Activated CD4-positive, alpha-beta T cell treated with anti-CD3 and anti-CD28 coated beads, Interleukin-10, Interleukin-2, amounts not matched to agents 100 ng/mL and 50 ng/mL, durations not matched to agents 16 hours and 8 hours (primary cell): Measurements from ENCODE around the gene NDUFB7.
"Not testable (repeated sequence)": the region's sequence is repeated elsewhere in the genome, so short reads cannot be mapped to it uniquely, and the experiment has no call there.

Experiments
- DNase-seq: peaks from one replicate; pipeline ENCODE4 v3.0.0-alpha.2; 2020

Gene NDUFB7

DNA sequence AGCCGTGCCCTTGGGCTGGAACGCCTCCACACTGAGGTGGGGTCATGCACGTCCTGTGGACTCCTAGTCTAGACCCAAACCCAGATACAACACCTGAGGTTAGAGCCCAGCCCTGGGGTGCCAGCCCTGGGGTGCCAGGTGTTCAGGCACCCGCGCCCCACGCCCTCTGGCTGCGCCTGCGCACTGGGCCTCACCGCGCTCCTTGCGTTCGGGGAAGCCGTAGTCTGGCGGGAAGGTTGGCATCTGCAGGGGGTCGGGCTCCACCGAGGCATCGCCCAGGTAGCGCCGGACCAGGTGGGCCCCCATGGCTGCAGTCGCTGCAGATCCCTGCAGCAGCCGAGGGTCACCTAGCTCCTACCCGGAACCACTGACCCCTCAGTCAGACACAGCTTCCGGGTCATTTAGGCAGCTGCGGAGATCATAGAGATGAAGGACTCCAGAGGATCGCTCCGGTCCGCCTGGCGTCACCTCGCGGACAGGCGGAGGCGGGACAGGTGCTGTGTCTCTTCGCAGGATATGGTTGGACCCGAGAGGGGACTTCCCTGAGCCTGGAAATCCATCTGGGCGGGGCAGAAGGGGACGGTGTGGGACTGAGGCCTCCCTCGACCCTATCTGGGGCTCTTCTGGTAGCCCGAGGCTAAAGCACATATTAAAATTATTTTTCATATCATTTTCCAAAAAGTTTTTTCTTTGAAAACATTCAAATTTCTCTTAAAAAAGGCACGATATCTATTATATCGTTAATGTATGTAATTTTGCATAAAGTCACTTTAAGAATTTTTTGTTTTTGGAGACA lies at the start of gene NDUFB7:
NDUFB7 (minus strand) TSS at position 372 of the 796 bp plus-strand sequence; CDS start at position 306, 66 bp downstream.
- peak; percentile 97 for DNase-seq

DNA sequence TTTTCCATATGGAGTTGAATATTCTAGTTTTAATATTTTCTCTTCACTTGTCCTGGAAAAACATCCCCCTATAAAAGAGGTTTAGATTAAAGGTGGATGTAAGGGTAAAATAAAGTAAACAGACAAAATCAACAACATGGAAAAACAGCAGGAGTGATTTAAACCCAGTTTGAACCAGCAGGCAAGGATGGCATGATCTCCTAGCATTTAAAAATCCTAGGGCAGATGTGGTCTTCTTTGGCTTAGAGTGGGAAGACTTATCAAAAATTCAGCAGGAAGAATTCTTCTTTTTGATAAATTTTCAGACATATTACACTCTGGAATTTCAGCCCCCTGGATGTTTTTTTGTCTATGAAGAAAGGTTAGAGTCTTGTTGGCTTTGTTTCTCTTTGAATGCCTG lies 47.5 kb upstream of the NDUFB7 start:
- DNase-seq: no peak

DNA sequence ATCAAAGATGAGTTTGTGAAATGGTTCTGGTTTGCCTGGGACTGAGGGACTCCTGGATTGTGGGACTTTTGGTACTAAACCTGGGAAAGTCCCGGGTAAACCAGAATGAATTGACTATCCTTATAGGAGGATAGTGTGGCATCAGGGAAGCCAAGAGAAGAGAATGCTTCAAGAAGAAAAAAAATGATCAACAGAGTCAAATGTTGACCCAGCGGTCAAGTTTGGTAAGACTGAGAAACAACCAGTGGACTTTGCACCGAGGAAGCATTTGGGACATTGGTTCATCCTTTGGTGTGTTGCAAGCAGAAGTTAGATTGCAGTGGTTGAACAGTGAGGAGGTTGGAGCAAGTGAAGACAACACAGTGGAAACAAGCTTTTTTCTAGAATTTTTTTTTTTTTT lies 44.5 kb upstream of the NDUFB7 start:
- DNase-seq: no peak

DNA sequence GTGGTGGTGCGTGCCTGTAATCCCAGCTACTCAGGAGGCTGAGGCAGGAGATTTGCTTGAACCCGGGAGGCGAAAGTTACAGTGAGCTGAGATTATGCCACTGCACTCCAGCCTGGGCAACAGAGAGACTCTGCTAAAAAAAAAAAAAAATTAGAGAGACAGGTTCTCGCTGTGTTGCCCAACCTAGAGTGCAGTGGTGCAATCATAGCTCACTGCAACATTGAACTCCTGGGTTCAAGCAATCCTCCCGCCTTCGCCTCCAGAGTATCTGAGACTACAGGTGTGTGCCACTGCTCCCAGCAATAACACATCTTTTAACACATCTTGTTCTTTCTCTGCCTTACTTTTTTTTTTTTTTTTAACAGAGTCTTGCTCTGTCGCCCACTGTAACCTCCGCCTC lies 43.8 kb upstream of the NDUFB7 start:
- DNase-seq: no peak

DNA sequence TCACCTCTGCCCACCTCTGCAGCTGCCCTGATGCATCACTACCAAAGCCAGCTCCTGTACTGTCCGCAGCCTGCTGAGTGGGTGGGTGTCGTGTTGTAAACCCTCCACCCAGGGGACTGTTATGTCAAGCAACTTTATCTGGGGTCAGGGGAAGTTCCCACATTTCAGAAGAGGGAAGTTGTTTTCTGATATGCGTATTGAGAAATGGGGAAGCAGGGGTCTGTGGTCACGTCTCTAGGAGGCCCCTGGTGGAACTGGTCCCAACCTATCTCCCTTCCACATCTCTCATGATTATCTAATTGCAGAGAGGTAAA lies 42.2 kb upstream of the NDUFB7 start:
- DNase-seq: no peak

DNA sequence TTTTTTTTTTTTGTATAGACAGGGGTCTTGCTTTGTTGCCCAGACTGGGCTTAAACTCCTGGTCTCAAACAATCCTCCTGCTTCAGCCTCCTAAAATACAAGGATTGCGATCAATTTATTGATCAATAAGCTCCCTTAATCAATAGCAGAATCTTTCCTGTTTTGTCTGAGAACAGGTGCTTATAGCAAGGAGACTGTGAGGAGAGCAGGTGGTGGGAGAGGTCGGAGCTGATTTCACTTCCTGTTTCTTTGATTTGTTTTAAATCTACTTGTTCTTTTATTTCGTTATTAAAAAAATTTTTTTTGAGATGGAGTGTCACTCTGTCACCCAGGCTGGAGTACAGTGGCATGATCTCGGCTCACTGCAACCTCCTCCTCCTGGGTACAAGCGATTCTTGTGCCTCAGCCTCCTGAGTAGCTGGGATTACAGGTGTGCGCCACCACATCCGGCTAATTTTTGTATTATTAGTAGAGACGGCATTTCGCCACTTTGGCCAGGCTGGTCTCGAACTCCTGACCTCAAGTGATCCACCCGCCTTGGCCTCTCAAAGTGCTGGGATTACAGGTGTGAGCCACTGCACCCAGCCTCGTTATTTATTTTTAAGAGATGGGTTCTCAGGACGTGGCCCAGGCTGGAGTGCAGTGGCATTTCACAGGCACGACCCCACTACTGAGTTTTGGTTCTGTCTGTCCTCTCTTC lies 41.7 kb upstream of the NDUFB7 start:
- not testable (repeated sequence) for DNase-seq

DNA sequence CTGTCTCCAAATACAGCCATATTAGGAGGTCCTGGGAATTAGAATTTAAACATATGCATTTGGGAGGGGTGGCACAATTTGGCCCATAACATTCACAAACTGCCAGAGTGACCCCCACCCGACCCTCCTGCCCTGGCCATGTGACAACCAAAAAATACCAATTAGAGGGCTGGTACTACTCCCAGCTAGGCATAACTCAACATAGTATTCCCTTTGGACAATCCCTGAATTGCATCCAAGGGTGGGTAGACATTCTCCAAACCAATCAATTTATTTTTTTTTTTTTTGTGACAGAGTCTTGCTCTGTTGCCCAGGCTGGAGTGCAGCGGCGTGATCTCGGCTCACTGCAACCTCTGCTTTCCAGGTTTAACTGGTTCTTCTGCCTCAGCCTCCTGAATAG lies 40.8 kb upstream of the NDUFB7 start:
- DNase-seq: no peak

DNA sequence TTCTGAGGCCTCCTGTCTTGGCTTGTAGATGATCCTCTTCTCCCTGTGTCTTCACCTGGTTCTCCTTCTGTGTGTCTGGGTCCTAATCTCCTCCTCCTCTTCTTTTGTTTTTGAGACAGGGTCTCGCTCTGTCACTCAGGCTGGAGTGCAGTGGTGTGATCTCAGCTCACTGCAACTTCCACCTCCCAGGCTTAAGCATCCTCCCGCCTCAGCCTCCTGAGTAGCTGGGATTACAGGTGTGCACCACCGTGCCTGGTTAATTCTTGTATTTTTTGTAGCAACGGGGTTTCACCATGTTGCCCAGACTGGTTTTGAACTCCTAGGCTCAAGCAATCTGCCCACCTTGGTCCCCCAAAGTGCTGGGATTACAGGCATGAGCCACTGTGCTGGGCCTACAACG lies 40.4 kb upstream of the NDUFB7 start:
- DNase-seq: not testable (repeated sequence)

DNA sequence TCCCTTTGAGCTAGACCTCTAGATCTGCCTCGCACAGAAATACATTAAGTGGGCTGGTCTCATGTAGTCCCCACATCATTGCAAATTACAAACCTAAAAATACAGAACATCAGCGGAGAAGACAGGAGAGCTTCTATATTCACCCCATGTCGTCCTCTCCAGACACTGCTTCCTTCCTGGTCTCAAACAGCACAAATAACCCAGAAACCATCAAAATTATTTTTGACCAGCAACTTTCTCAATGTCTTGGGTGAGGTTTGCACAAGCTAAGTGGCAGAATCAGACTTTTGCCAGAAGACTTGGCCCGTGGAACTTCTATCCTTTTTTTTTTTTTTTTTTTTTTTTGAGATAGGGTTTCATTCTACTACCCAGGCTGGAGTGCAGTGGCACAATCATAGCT lies 39.2 kb upstream of the NDUFB7 start:
- no peak for DNase-seq

DNA sequence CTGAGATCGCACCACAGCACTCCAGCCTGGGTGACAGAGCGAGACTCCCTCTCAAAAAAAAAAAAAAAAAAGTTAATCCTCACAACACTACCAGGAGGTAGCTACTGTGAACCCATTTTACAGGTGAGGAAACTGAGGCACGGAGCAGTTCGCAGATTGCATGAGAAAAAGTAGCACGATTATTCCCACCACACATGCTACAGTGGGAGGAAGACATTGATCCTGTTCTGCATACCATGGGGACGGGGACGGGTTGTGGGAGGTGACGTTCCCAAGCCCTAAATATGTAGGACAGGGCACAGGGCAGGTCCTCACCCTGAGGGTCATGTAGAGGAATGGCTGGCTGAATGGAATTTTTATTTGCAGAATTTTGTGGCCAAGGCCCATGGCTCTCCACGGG lies 34.8 kb upstream of the NDUFB7 start:
- DNase-seq: no peak

DNA sequence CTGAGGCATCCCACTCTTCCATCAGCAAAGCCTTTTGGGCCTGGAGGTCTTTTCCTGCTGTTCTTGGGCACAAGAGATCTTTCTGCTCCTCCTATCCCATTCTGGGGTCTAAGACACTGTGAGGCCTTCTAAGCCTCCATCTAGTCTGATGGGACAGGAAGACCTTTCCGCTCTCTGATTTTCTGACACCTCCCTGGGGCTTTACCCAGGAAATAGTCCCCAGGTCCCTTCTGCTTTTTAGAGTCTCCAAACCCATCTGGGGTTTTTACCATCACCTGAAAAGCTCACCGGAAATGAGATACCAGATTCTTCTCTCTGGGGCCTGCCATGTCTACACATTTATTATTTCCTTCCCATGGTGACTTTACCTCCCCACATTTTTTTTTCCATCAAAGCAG lies 32.1 kb upstream of the NDUFB7 start:
- peak; percentile 15 for DNase-seq

DNA sequence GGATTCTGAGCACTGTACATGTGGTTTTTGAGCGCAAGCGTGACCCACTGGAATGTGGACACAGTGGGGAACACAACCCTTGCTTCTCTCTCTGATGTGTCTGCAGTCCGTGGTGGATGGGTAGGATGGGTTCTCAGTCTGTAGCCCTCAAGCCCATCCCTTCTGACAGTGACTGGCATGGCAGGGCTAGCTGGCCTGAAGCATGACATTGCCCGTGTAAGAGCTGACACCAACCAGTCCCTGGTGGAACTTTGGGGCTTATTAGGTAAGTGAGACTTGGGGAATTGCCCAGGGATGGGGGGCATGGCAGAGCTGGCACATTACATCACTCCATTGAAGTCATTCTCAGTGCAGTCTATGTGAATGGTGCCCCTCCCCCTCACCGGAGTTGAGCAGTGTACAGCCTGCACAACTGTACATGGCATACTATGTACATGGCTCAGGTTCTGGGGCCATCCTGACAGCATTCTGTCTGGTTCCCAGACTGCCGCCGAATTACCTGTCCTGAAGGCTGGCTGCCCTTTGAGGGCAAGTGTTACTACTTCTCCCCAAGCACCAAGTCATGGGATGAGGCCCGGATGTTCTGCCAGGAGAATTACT lies 27.8 kb upstream of the NDUFB7 start:
- DNase-seq: no peak

DNA sequence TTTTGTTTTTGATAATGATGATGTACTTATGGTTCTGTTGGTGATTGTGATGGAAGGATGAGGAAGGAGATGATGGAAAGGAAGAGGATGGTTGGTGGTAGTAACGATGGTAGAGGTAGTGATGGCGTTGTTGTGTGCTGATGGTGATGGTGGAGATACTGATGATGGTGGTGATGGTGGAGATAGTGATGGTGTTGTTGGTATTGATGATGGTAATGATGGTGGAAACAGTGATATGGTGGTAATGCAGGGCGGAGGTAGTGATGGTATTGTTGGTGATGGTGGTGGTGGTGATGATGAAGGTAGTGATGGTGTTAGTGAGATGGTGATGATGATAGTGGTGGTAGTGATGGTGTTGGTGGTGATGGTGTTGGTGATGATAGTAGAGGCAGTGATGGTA lies 23.7 kb upstream of the NDUFB7 start:
- DNase-seq: no peak

DNA sequence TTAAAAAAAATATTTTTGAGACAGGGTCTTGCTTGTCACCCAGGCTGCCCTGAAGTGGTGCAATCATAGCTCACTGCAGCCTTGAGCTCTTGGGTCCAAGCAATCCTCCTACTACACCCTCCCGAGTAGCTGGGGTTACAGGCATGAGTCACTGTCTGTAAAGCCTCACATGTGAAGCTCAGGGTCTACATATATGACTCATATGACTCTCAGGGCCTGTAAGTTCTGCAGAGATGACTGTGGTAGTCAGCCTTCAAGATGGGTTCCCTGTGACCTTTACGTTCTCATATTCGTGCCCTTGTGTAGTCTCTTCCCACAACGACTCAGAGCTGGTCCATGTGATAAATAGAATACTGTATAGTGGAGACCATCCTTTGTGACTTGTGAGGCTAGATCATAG lies 17.6 kb upstream of the NDUFB7 start:
- peak; percentile 72 for DNase-seq

DNA sequence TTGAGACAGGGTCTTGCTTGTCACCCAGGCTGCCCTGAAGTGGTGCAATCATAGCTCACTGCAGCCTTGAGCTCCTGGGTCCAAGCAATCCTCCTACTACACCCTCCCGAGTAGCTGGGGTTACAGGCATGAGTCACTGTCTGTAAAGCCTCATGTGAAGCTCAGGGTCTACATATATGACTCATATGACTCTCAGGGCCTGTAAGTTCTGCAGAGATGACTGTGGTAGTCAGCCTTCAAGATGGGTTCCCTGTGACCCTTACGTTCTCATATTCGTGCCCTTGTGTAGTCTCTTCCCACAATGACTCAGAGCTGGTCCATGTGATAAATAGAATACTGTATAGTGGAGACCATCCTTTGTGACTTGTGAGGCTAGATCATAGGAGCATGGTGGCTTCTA lies 13.3 kb upstream of the NDUFB7 start:
- DNase-seq: peak; percentile 94

DNA sequence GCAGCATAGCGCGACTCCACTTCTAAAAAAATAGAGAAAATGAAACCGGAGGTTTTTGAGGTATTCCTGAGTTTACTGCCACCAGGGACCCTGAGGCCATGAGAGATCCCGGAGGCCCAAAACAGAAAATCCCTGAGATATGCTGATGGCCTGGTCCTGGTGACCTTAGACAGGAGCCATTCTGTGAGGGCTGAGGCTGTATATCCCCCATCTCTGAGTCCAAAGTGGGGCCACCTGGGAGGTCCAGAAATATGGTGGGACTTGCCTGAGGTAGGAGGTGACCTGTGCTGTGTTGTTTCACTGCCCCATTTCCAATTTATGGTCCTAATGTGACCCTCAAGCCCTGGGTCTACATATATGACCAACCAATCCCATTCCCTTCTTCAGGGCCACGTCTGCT lies 12.5 kb upstream of the NDUFB7 start:
- DNase-seq: not testable (repeated sequence)

DNA sequence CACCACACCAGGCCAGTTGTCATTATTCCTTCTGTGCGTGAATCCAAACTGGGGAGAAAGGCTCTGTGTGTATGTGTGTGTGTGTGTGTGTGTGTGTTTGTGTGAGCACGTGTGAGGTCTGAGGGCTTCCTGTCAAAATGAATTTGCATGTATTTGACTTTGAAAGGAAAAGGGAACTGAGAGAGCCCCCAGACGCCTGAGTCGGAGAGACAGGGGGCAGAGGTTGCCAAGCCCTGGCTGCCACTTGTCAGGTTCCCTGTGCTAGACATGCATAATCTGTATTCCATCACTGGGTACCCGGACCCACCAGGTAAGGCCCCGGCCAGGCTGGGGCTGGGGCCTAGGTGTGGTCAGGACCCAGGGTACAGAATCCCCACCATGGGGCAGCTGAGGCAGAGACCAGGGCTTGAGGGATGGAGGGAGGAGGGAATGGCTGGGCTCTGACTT lies 11.1 kb upstream of the NDUFB7 start, which contains the start of gene CLEC17A:
CLEC17A (plus strand) TSS at position 191 of the 447 bp plus-strand sequence; CDS start at position 268, 77 bp downstream.
- DNase-seq: no peak

DNA sequence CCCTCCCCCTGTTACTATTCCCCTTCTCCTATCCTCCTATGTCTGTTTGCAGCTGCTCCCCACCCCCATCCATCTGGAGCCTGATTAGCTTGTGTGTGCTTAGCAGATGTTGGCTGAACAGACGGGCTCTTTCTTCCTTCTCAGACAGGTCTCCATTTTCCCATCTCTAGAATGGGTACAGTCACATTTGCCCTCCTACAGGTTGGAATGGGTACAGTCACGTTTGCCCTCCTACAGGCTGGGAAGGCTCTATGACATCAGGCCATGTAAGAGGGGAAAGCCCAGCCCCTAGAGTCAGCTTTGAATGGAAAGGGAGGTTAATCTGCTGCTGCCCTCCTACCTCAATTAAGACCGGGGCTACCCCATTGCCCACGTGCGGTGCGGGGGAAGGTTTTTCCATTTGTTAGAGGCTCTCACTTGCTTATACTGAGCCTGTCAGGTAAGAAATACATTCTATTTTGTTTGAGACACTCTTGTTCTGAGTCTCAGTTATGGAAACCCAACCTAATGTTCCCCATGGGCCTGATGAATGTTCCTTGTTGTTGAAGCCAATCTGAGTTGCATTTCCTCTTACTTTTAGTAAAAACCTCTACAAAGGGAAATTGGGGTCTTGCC lies 8.9 kb upstream of the NDUFB7 start:
- DNase-seq: peak; percentile 45

DNA sequence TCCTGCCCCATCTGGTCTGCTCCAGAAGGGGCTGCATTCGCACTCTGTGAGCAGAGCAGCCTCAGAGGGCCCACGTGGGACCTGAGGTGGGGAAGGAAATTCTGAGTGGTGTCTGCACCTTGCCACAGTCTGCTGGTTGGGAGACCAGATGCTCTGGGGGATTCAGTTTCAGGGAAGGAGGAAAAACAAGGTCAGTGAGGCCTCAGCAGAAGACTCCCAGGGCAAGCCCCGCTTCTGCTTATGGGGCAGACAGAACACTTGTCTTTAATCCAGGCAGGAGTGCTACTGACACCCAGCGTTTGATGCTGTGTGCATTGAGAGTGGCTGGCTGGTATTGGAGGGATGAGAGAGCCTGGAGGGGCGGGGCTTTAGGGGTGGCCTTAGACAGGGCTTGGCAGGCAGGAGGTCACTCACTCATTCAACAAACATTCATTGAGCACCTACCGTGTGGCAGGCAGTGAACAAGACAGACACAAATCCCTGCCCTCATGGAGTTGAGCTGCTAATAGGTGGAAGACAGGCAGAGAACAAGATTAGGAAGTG lies 6.1 kb upstream of the NDUFB7 start:
- no peak for DNase-seq

DNA sequence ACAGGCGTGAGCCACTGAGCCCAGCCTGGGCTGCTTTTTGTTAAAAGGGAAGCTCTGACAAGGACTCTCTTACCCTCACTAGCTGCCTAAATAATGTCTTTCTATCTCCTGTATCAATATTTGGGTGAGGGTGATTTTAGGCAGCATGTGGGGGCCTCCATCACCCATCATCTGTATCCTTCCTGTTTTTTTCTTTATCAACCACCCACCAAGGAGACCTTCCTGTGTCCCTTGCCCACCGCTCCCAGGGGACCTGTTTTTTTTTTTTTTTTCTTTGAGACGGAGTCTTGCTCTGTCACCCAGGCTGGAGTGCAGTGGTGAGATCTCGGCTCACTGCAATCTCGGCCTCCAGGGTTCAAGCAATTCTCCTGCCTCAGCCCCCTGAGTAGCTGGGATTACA lies 5.4 kb upstream of the NDUFB7 start:
- no peak for DNase-seq

DNA sequence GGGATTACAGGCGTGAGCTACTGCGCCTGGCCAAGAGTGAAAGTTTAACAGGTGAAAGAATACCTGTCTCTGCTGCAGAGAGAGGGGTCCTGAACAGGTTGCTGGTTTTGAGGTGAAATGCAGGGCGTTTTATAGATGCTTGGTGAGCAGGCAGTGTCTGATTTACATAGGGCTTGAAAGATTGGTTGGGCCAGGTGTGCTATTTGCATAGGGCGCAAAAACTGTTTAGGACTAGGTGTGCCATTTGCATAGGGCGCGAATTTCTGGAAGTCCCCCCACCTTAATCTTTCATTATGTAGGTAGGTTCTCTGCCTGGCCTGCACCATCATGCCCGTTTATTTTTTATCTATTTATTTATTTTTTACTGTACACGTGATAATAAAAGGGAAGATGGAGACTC lies 4.5 kb upstream of the NDUFB7 start:
- no peak for DNase-seq

DNA sequence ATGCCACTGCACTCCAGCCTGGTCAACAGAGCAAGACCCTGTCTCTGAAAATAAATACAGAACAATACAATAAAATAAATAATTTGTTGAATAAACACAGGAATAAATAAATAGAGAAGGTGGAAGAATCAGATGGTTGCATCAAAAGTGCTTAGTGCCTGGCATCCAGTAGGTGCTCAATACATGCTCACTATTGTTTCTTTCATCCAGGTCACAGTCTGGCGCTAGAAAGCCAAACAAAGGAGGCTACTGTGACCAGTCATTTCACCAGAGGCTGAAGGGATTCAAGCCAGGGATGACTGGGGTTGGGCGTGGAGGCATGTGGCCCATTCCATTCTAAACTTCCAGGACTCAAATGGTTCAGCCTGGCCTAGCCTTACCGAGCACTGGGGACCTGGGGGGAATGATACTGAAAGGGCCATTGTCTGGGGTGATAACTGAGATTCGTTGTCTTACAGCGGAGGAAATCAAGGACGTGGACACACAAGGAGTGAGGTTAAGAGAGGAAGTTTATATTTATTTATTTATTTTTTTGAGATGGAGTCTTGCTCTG lies 3.6 kb upstream of the NDUFB7 start:
- DNase-seq: no peak
